HG03558 (cell line): ENCODE results near the gene SGCD.

Experiments
- ATAC-seq: cut with Tn5 transposase; IDR thresholded peaks from one replicate; pipeline ENCODE4 v1.9.1; 2021; ENCODE audit warnings: moderate number of reproducible peaks; ENCODE audit not compliant: unreplicated experiment; ENCODE audit errors: extremely low read depth

SGCD gene

DNA sequence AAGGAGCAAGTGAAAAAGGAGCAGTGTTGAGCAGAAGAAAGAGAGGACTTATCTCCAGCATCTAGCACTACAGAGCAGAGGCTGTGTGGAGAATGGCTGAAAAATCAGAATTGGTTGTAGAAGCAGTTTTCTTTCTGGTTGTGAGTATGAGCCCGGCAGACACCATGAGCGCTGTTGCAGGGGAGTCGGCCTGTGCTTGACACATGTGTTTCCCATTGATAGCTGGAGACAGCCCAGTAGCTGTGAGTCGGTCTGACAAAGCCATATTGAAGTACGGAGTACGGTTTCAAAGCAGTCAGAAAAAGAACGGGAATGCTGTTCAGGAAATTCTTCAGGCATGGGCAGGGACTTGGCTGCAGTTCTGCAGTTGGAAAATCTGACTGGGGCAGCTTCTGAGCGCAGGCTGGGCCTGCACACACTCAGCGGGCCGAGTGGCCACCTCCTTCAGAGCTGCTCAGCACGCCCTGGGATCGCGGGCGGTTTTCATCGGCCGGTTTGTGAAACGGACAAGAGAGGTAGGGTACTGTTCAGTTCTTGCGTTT, at the start of gene SGCD:
Gene SGCD, plus strand, starts transcription at position 447 of the 542 bp plus-strand sequence.
- no peak for ATAC-seq

DNA sequence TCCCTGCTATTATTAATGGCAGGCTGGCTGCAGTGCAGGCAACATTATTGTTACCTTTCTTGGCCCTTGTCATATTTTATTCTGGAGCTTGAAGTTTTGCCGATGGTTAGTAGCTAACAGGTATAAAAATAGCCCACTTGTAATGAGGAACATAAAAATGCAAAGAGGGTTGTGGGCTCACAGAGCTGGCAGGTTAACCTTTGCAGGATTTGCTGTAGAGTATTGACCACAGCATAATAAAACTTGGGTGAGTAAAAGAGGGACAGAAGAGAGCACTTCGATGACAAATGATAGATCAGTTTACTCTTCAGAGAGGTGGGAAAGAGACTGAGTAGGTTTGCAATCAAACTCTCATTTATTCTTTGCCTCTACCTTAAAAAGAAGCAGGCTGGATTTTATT, 49.7 kb upstream of the SGCD start:
- ATAC-seq = no peak

DNA sequence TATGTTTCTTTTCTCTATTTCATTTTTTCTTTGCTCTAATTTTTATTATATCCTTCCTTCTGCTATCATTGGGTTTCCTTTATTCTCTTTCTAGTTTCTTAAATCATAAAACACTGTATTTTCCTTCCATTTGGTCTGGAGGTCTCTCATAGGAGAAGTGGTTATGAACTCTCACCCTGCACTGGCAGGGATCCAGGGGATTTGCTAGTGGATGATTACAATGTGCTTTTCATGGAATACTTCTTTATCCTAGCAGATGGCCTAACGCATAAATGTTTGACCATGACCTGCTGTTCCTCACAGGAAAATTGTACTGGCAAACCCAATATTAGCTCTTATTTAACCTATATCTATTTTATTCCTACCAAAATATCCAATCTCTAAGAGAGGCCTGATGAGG, 31.5 kb upstream of the SGCD start:
- ATAC-seq = no peak

DNA sequence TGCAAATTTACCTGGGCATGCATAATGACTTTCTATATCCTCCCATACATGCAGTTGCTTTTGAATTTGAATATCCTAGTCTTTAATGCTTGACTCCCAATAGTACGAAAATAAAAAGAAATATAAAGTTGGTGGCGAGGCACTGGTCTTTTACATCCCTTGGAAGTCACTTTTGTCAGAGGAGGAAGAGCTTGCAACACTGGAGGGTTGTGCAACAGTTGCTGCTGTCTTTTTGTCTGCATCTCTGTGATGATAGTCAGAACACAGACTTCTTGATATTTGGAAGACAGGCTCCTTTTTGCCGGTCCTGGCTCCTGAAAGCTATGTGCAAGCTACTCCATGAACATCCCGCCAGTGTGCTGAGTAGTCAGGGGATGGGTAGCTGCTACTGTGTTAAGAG, 16.8 kb upstream of the SGCD start:
- no peak for ATAC-seq

DNA sequence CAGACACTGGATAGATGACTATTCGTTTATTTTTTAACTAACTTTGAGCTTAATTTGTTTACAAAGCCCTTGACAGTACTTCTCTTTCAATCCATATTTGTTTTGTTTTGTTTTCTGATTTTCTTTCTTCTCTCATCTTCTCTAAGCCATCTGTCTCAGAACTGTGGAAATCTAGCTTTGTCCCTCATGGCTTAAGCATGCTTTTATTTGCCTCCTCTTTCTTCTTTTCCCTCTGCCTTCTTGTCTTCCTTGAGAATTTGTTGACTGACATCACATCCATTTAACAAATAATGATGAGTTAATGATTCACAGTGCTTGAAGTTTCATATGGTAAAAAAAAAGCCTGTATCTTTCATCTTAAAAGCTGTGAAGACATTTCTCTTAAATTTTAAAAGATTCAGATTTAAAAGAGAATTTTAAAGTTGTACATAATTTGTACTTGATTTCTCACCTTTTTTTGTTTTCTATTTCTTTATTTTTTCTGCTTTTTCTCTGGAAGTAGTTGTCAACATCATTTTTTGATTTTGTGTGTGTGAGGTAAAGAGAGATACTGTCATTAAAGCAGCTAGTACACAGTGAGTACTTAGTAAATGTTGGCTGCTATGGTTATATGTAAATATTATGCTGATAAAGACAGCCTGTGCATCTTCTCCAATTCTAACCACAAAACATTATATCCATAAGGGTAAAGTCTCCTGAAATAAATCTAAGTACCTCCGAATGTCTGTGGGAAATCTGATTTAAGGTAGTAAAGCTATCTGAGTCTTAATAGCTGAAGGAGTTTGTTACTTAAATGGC, 13.9 kb upstream of the SGCD start:
- no peak for ATAC-seq

DNA sequence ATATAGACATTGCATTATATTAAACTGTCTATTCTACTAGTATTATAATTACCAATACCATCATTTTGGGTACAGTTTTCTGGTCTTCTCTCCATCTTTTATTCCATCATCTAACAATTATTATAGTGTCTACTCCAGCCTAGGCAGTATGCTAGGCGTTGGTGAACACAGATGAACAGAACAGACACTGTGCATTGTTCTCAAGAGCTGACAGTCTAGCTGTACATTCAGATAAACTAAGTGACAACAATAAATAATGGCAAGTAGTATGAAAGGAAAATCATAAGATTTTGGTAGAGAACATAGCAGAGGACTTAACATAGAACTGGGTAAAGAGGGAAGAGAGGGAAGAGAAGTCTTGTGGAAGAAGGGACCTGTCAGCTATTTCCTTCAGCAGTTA, 12.5 kb upstream of the SGCD start:
- no peak for ATAC-seq

DNA sequence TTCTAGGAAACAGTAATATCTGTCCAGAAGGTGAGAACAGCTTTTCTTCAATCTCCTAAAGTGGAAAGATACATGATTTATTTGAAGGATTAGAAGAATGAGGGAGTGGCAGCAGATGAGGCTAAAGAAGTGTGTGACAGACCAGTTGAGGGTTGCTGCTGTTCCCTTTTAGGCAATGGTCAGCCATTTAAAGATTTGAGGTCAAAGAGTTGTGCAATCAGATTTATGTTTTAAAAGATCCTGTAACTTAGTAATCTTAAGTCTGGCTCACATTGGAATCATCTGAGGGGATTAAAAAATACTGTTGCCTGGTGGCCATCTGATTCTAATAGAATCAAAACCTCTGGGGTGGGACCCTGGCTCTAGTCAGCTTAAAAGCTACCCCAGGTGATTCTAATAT, 4.3 kb upstream of the SGCD start:
- ATAC-seq = no peak

DNA sequence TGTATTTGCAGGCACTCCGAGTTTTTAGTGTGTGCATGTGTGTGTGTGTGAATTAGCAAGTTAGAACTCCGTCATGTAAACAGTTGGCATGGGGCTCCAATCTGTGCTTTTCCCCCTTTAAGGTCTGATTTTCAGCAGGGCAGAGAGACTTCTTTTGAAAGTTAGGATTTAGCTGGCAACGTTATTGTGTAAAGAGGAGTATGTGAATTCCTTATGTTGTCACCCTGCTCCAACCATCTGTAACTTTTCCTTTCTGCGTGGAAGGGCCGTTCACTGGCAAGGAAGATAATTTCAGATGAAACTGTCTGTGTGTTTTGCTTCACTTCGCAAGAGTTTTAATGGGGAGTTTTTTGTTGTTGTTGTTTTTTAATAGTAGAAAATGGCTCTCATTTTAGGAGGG, 332 bp downstream of the SGCD start:
- ATAC-seq = no peak

DNA sequence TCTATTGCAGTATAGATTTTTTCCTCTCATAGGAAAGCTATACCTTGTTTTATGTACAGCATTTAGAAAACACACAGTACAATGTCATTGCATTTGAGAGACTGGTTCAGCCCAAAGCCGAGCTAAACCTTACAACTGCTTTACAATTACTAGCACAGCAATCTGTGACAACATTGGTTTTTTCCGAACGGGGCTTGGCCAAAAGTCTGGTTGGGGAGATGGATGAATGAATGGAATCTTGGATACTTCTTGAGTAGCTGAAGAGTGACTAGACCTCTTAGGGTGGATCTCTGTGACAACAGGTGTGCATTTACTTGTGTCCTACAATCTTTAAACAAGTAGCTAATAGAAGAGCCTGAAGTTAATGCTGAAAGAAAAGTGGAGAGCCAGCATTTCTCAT, 1.2 kb downstream of the SGCD start:
- no peak for ATAC-seq

DNA sequence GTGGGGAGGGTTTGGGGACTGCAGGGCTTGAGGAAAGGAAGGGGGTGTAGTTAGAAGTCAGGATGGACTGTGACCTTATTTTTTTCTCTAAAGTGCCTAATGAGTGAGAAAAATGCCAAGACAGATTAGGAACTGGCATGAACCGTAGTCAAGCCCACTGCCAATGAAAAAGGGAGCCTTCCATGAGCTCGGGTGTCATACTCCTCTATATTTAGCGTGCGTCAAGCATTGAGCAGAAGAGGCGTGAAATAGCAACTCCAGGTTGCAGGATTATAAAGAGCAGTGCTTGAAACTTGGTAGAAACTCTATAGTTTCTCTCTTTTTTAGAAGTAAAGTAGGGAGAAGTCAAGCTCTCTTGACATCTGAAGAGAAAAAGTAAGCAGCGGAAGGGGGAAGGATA, 1.8 kb downstream of the SGCD start:
- no peak for ATAC-seq

DNA sequence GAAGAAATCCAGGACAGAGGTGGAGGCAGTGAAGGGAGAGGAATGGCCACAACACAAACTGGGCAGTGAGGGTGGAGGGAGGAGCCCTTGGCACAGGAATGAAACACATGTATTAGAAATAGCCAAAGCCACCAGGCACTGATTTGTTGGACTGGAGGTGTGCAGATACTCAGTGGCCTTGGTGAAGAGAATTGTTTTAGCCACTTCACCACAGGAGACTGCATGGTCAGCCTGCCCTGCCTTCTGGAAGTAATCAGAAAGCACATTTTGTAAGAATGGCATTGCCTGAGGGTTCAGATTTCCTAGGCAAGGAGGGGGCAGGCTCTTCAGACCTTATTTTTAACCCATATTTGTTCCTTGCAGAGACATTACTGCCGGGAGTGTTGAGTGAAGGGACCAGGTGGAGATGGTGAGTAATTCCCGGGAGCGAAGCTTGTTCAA, 2.2 kb downstream of the SGCD start:
- no peak for ATAC-seq

DNA sequence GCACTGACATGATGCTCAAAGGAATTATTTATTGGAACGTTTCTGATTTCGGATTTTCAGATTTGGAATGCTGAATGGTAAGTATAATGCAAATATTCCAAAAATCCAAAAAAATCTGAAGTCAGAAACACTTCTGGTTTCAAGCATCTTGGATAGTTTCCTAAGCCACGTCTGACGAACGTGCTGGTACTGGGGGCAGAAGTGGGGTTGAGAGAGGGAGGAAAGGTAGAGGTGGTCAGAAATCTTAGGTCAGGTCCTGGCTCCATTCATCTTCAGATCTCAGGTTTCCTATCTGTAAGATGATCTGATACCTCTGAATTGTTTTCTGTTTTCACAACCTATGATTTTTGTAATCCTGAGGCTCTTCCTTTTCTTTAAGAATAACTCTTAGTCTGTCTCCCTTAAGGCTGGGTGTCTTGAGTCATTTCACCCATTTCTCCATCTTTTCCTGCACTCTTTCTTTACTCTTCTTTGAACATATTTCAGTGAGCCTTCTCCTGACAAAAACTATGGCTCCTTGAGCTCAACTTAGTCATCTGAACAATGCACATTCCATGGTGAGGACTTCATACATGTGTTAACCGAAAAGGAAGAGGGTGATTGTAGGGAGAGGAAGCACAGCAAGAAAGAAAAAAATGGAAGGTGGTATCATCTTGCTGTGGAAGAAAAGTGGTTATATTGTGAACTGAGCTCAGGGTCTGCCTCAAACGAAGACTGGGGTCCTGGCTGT, 3.3 kb downstream of the SGCD start:
- ATAC-seq = no peak

DNA sequence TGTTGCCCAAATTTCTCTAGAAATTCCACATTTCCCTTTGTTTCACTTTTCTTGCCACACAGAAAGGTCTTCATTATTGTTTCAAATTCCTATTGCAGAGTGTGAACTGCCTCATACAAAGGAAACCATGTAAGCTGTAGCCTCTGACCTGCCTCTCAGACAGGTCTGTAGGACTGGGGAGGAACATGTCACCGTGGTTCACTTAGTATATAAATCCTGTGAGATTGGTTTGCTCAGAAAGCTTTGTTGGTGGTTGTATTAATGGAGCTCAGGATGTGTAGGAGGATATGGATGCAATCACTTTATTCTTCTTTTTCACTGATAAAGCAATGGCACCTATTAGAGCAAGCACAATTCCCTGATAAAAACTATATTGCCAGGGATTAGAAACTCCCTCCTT, 4.2 kb downstream of the SGCD start:
- no peak for ATAC-seq

DNA sequence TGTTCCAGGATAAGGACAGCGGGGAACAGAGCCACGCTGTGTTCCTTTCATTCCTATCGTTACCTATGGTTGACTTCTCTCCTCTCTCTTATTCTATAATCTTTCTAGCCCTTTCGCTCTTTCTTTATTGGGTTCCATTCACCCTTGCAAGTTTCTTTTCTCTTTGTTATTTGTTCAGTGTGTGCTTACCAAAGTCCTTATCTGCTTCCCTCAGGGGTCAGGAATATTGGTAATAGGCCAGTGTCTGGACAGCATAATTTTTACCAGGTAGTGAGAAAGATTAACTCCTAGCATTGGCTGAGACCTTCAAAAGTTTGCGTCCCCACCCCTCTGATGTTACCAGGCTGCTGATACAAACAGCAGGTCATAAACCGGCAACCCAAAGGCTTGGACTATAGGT, 4.9 kb downstream of the SGCD start:
- no peak for ATAC-seq

DNA sequence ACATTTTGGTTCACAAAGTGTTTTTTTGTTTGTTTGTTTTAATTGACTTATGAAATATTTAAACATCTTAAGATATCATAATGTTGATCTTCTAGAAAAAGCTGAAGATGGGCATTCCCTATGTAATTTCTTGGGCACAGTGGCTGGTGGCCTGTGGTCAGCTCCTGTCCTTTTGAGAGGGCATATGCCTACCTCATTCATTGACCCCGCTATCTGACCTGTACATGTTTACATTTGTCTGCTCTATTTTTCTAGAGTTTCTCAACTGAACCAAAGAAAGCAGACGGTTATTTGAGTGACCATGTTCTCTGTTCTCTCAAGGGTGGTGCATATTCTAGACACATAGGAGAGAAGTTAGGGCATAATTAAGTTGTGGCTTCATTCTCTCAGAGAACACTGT, 5.3 kb downstream of the SGCD start:
- ATAC-seq = no peak

DNA sequence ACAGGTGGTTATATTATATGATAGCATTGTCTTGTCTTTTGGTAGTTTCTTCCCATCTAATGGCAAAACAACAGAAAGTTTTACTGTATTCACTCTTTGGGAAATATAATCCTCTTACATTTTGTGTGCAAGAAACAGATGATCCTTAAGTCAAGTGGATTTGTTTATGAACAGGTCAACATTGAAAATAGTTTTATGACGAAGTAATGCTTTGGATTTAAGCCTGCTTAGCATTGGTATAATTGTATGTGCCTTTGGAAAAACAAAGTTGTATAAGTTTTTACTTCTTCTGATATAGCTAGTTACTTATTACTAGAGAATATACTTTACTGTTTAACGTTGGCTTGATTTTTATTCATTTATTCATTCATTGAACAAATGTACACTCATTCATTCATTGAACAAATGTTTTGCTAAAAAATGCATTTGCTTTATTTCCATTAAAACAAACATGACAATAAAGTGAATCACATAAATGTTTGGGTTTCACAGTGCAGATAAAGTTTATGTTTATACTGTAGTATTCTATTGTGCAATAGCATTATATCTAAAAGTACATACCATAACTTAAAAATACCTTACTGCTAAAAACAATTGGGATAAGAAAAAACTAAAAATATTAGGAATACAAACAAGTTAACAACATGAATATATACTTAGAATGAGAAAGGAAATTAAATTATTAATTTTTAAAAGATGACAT, 12.3 kb downstream of the SGCD start:
- ATAC-seq = no peak

DNA sequence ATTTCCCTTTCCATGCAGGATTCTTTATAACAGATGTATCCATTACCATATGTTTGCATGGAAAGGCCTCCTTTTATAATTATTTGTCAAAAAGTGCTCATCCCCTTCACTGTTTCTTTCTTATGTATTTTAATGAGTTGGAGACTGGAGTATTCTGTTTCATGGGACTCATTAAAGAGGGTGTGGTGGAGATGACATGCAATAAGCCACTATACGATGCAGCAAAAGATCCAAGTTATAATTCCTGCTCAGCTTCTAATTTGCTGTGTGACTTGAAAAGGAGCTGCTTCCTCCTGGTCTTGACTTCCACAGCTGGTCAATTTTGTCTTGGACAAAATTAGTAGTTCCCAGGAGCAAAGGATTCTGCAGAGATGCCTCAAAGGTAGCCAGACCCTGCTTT, 13.9 kb downstream of the SGCD start:
- no peak for ATAC-seq

DNA sequence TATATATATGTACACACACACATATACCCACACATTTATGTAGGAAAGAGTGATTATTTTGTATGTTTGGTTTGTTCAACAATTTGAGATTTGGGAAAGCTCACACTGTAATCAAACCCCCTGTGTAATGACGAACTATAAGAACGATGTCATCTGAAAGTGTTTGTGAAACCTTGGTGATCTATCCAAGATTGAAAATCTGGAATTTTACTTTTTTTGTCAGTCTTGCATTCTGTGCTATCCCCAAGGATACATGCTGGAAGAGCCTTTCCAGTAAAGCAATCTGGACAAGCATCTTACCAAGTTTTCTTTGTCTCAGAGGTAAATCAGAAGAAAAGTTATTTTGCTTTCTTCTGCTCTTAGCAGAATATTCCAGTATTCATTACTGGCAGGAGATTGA, 23.3 kb downstream of the SGCD start:
- ATAC-seq = no peak

DNA sequence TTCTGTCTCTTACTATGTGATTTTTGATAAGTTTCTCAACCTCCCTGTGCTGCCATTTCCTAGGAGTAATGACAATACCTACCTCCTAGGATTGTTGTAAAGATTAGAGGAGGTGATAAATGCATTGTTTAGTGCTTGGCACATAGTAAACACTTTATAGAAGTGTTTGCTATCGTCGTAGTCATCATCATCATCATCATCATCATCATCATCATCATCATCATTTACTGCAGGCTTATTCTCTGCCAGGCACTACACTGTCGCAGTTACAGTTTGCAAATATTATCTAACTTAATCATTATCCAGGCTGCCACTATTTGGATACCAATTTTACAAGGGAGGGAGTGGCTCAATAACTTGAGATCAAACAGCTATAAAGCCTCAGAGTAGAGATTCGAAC, 24.5 kb downstream of the SGCD start:
- ATAC-seq = no peak

DNA sequence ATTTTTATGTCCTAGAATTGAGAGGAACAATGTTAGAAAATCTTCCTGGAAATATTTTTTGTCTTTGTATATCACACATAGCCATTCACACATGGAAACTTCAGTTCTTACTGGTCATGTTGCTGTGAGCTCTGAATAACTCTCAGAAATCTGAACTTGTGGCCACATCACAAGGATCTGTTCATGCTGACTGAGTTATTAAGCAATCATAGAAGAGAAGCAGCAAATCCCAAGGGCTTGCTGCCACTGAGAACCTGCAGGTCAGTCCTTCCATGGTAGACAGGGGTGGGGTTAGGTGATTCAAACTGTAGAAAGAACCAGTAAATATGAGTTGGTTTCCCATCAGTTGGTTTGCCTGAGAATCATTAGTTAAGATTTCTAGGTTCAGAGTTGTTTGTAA, 27.6 kb downstream of the SGCD start:
- no peak for ATAC-seq

DNA sequence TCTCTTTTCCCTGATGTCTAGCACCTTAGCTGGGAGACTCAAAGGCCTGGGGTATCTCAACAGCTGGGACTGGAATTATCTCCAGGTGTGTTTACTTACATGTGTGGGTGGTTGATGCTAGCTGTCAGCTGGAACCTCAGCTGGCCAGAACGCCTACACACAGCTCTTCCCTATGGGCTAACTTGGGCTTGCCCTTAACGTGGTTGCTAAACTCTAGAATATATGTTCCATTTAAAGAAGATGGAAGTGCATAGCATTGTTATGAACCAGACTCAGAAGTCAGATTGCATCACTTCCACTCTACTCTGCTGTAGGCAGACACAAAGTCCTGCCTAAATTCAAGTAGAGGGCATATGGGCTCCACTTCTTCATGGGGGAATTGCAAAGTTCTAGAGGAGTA, 29.3 kb downstream of the SGCD start:
- ATAC-seq = no peak
